GDM1 (cell line): Measurements from ENCODE around the gene RAG2.

Experiments used
- DNase-seq: peaks from one replicate; lab custom pipeline; 2025; lab: John Stamatoyannopoulos, UW

Gene RAG2

DNA sequence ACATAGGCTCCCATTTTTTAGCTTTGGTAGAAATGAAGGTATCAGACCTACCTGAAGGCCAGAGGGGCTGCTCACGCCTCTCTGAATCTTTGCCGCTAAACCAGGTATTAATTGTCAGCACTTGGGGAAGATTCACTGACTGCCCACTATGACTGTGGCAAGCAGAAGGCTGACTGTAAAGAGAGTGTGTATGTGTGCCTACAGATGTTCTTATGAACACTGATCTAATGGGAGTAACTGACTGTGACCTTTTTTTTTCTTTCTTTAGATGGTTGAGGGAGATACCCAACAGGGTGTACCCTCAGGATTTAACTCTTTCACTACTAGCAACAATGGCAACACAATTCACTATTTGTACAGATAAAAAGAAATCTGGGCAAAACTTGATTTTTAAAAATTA, at the start of gene RAG2:
Gene RAG2, minus strand, starts transcription at position 186 of the 400 bp plus-strand sequence. CDS start 4,068 bp downstream, outside the sequence.
- DNase-seq: no peak

DNA sequence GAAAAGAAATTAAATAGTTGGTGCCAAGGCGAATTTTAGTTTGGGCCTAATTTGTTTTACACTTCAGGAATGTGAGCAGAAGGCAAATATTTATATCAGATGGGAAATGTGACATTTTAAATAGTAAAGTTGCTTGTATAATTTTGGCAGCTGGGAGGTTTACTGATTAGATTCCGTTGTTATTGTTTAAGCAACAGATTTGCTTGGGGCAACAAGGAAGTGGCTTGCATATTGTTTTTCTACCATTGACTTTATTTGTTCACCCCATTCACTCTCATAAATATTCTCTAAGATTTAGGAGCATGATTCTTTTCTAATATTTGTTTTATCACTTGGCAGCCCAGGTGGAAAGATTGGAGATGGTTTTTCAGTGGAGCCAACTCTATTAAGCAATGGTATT, 40.5 kb upstream of the RAG2 start:
- no peak for DNase-seq

DNA sequence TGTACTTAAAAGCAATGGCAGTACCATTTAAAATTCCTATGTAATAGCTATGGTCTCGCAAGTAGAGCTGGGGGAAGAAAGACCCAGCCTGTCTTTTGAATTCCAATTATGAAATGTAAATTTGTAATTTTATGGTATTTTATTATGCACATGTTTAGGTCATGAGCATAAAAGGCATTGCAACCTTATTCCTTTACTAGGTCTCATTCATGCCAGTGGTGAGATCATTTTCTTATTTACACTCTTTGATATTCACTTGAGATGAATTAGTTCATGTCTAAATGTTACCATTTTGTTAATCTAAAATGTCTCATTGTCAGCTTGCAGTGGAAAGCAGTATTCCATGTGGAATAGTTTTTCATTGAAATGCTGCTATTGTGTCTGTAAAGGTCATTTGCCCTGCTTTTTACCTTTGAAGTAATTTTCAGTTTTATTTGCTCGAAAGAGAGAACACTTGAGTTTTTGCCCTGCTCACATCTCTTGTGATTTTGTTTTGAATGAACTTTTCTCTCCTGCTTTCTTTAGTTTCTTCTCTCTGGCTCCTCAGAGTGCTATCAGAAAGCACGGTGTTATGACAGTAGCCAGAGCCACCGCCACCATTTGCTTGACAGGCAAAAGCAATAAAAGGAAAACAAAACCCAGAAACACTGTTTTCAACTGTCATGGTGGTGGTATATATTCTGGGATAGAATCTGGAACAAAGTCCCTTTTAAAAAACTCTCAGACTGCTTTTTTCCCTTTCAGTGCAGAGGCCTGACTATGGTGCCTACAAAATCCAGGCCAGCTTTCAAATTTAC, 37.2 kb upstream of the RAG2 start:
- DNase-seq: no peak

DNA sequence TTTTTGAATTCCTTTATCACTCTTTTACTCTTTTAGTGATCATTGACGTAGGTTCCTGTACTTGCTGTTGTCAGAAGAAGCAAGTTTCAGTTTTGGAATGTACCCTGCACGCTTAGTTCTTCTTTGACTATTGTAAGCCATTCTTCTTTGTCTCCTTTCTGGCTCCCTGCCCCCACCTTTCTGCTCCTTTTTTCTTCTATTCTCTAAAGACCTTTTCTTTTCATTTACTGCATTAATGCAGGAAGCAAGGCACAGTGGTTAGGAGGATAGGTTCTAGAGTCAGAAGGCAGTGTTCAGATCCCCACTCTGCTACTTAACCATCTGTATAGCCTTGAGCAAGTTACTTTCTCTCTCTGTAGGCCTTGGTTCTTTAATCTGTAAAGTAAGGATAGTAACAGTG, 33.7 kb upstream of the RAG2 start:
- DNase-seq: no peak

DNA sequence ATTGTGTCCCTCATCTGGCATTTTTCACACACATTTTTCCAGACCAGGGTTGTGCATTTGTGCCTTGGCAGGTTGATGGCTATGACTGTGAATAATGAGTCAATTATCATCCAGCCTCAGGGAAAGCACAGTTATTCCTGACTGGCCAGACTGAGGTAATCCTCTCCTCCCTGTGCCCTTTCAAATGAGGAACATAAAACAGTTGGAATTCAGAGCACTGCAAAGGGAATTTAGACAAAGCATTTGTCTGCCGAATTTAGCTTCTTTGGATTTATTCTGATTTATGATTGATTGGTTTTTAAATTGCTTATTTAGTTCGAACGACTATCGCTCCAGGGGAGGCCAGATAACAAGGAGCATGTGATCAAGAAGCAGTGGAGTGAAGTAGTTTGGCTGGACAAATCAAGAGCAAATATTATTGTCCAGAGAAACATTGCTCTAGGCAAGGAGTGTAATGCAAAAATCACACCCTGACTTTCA, 30.8 kb upstream of the RAG2 start:
- DNase-seq: no peak

DNA sequence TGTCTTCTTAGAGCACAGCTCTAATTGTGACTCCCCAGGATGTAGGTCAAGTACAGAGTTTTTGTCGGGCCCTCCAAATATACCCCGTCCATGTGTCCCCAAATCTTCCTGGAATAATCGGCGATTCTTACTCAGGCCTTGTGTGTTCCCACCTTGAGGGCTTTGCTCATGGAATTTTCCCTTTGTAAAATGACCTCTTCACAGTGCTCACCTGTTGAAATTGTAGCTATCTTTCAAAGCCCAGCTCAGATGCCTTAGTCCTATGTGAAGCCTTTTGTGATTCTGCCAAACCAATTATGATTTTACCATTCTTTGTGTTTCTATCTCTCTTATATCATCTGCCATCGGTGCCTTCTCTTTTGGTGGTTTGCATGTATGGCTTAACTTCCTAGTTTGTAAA, 30.1 kb upstream of the RAG2 start:
- DNase-seq: no peak

DNA sequence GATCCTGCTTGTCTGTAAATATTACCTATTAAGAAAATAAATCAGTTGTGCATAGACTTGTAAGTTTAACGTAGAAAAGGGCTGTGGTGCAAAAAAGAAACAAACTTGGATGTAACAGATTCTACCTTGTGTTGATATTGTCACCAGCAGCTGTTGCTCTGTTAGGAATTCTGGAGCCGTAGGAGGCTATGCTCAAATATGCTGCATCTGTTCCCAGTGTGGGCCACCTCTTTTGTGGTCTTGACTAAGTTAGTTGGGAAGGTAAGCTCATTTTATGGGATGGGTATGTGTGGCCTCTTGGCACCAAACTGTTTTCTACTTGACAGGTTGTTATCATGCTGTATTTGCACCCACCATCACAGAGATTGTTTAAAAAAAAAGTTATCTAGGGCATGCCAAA, 29.4 kb upstream of the RAG2 start:
- no peak for DNase-seq

DNA sequence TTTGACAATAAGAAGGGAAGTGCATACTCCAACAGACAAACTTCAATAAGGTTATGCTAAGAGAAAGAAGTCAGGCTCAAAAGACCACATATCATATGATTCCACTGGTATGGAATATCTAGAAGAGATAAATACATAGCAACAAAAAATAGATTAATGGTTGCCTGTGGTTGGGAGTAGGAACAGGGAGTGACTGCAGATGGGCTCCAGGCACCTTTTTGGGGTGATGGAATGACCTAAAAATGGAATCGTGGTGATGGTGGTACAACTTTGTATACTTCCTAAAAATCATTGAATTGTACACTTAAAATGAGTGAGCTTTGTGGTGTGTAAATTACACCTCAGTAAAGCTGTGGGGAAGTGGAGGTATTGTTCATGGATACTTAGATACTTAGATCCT, 29.0 kb upstream of the RAG2 start:
- DNase-seq: no peak

DNA sequence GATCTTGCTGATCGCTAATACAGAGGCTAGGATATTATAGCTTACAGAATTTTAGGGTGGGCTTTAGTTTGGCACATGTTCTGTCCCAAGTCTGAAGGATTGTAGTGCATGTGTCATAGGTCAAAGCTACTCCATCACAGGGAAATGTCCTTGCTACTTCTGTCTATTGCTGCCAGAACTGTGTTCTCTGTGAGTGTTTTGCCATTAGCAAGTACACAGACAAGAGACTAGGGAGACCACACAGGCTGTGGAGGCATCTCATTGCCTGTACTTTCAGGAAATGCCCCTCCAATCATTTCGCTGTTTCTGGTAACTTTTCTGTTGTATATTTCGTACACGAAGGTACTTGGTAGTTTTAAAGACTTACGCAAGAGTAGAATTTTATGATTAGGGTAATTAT, 25.5 kb upstream of the RAG2 start:
- DNase-seq: no peak

DNA sequence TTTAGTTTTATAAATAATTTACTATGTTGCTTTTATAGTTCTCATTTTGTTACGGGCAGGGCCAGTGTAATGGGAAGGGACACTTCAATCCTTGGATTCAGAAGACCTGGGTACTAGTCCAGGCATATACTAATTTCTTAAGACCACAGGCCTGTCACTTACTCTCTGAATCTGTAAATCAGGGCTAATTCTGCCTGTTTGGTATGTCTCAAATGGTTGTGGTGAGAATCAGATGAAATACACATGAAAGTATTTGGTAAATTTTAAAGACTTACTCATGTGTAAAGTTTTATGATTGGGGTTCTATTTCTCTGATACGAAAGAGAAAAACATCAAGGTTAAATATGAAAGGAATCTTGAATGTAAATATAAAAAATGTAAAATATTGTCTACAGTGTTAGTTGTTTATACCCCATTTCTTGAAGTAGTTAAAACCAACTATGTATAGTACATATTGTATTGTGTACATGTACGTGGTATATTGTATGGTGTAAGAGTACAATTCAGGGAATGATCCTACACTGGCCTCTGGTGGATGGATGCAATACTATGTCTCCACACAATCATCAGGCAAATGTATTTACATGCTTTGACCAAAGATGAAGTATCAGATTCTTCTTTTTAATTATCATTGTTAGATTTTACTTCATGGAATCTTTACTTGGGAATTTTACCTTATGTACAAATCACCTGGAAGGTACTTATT, 24.5 kb upstream of the RAG2 start:
- DNase-seq: peak; percentile 15

DNA sequence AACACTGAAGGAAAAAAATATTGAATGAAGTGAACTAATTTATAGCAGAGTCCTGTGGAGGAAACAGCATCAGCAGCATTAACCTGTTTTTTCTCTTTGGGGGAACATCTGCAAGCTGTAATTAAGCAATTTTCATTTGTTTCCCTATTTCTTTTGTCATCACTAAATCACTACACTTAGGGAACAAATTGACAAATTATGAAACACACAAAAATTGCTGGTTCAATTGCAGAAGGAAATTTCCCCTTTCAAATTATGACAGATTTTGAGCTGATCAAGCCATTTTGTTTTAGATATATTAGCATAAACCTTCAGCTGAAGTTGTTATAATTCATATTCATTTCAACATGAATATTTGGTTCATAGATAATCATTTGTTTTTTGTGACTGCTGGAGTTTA, 22.2 kb upstream of the RAG2 start:
- no peak for DNase-seq

DNA sequence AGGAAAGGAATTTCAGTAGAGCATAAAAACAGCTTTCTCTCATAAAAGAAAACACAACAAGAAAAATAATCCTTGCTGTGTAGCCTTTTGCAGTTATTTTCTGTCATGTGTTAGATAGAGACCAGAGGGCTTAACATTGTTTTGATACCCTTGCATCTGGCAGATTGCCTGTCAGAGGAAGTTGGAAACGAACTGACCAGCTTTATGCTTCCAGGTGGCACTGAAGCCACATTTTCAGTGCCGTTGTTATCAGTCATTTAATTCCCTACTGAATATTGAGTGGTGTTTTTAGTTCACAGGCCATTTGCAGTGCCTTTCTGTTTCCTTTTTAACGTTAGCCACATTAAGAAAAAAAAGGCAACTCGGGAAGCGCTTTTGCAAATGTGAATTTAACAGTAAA, 21.5 kb upstream of the RAG2 start:
- no peak for DNase-seq

DNA sequence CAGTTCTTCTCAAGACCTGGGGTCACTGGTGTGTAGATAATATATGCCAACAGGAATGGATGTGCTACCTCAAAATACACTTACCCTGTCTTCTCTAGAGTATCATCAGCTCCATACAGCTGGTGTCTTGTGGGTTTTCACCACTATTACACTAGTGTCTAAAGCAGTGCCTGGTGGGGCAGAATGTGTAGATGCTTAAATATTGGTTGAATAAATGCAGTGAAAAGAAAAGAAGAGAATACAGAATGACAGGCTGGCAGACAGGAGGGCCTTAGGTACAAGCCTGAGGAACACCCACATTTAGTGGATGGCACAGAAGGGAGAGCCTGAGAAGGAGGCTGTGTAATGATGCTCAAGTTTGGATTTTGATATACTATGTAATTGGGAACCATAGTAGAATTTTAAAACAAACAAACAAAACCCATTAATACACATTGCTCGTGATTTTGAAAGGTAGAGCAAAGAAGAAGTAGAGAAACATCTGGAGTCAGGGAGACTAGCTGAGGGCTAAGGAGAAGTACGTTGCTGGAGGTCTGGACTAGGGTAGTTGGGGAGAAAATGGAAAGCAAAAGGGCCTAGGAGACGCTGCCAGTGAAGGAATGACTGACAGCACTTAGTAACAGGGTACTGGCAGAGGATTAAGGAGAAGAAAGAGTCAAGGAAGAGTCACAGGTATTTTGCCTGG, 20.5 kb upstream of the RAG2 start:
- no peak for DNase-seq

DNA sequence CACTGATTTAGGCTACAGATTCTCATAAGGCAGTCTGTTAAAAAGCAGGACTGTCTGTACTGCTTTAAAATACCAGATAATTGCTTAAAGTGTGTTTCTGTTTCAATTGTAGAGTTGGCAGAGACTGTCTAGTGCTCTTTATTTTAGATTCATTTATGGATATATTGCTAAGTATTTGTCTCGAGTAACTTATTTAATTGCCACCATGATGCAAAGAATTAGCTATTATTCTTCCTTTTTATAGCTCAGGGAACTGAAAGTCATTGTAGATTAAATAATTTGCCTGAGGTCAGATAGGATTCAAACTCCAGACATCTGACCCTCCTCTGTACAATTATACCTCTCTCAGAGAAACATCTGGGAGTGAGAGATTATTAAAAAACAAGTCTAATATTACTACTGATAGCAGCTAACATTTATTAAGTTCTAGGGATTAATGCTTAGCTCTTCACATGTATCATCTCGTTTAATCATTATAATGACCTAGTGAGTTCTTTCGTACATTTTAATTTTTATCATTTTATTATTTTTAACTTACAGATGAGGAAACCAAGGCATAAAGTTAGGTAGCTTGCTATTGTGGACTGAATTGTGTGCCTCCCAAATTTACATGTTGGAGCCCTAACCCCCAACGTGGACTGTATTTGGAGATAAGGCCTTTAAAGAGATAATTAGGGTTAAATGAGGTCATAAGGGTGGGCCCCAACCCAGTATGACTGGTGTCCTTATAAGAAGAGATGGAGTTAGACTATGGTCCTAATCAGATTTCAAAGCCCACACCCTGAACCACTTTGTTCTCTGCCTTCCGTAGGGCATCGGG, 19.7 kb upstream of the RAG2 start:
- no peak for DNase-seq

DNA sequence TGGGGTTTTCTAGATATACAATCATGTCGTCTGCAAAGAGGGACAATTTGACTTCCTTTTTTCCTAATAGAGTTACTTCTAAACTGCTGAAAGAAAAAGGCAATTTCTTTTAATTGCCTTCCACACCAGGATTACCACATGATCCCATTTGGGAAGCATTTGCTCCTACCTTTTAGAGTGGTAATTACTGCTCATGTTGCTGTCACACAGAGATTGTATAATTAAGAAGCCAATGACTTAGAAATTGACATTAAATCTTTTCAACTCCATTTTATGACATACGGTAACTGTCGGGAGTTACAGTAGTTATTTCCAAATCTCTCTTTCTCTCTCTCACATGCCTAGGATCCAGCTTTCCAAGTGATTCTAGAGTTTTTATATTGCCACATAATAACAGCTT, 17.8 kb upstream of the RAG2 start:
- DNase-seq: no peak

DNA sequence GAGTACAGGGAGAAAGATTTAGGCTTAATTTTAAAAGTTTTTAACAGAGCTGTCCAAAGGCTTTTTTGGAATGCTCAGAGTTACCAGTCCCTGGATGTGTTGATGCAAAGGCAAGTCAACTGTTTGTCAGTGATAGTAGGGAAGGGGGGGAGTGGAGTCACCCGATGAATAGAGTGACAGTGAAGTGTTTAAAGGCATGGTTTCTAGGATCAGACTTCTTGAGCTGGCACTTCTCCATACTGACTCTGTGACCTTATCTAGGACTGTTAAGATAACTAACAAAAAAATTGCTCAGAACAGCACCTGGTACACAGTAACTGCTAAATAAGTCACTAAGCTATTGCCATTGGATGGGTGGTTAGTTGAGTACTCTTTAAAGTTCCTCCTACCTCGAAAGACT, 11.3 kb upstream of the RAG2 start:
- DNase-seq: no peak

DNA sequence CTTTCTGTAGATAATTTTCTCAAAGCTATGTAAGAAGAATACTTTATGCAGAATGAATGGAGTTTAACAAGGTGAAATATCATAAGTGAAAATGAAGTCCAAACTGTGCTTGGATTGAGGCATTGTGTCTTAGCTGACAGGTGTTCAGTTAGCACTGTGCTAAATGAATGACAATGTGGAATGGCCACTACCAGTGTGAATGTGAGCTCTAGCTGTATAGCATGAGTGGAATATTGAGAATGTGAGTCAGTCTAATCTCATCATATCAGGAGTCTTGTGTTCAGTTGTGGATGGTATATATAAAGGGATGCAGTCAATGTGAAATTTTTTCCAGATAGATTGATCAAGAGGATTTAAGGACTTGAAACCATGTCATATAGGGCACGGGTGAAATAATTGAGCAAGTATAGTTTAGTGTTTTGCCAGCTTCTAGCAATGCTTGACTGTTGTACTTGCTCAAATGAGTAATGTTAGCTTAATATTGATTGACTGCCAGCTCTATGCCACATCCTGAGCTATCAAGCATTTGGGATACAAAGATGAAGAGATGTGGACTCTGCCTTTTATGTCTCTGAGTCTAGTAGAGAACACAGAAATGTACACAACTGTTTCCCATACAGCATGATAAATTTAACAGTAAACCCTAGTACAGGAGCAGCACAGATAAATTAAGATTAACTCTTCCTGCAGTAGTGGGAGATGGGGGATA, 10.6 kb upstream of the RAG2 start:
- no peak for DNase-seq

DNA sequence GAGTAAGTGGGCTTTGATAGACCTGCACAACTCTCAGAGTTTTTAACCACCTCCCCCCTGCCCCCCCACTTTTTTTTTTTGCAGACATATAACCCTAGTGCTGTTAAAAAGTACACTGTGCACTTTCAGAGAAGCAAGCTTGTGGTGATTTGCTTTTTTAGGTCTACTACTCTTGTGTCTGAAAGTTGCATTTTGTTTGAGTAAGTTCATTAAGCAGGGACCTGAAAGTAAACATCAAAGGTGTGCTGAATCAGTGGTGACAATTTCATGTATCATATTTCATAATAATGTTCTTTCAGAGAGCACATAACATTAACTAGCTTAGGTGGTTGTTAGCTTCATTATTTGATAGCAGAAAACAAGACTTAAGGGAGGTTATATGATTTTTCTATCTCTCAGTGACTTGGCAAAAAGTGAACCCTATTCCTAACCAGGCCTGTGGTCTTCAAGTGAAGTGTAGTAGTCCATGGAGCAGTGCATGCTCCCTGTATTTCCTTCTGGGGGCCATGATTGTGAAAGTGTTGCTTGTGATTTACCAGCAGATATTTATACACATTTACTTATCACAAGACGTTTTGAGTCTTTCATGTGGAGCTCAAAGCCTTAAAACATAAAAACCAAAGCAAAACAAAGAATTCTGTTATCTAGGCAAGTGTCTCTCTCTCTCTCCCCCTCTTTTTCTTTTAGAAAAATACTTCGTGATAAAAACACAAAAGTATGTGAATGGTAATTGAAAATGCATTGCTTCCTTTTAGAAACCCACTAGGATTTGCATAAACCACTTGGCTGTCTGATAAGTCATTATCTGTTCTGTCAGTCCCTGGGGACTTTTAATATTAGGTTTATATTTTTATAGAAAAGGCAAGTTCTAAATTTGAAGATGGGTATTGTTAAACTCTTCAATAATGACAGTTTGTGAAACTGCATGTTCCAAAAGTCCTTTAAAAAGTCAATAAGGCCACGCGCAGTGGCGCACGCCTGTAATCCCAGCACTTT, 7.5 kb upstream of the RAG2 start:
- no peak for DNase-seq

DNA sequence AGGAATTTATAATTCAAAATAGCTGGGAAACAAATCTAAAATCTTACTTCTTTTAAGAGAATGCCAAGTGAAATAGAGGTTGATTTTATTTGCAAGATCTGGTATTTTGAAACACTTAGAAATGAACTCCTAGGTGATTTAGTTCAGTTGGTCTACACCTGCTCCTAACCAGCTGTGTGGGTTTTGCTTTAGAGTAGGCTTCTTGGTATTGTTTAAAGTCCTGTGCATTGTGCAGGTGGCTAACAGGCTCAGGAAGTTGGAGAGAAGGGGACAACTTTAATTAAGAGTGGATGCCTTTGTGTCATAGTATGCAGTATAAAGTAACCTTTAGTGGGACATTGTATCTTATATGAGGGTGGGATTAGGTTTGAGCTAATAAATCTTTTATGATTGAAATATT, 4.1 kb upstream of the RAG2 start:
- DNase-seq: no peak

DNA sequence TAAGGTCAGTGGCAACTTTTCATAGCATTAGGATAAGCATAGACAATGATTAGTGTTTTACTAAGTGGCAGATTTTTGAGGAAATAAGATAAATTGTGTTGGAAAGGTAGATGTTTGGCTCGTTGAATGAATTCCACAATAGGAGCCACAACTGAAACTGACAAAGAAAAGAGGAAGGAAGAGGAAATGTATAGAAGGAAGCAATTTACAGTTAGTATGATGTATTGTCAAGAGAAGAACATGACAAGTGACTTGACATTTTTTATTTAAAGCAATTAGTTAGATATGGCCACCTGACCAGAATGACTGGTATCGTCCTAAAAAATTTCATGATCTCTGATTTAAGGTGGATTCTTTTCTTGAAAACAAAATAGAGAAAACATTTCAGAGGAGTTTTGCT, 3.1 kb upstream of the RAG2 start:
- DNase-seq: peak; percentile 19
